ENCODE data around the gene ARHGAP15.

- TF ChIP-seq EZH2 (optimal IDR thresholded peaks at IDR 0.05; ENCODE audit: low read depth, low read length), result no peak
- TF ChIP-seq, protein P1, sequence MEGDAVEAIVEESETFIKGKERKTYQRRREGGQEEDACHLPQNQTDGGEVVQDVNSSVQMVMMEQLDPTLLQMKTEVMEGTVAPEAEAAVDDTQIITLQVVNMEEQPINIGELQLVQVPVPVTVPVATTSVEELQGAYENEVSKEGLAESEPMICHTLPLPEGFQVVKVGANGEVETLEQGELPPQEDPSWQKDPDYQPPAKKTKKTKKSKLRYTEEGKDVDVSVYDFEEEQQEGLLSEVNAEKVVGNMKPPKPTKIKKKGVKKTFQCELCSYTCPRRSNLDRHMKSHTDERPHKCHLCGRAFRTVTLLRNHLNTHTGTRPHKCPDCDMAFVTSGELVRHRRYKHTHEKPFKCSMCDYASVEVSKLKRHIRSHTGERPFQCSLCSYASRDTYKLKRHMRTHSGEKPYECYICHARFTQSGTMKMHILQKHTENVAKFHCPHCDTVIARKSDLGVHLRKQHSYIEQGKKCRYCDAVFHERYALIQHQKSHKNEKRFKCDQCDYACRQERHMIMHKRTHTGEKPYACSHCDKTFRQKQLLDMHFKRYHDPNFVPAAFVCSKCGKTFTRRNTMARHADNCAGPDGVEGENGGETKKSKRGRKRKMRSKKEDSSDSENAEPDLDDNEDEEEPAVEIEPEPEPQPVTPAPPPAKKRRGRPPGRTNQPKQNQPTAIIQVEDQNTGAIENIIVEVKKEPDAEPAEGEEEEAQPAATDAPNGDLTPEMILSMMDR (IDR thresholded peaks at IDR 0.05; ENCODE audit: low read length), result no peak
- no peak for TF ChIP-seq EZH2phosphoT487 (IDR thresholded peaks at IDR 0.05; ENCODE audit: low read length)
These were observed 166.9 kb downstream of the ARHGAP15 start for GRCh38 chr2:143296089-143296488.

All from MM.1S (cell line).